ENCODE data around the gene CENPU.

DNA sequence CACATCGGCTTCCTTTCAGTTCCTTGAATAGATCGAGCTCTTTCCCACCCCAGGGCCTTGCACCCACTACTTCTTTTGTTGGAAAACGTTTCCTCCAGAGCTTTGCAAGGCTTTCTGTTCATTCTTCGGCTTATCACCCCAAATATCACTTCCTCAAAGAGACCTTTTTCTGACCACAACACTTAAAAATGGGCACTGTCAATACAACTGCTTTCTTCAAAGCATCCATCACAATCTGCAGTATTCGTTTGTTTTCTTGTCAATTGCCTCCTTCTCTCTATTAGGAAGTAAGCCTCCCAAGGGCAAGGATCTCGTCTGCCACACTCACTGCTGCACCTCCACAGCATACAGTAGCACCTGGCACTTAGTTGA, 17.7 kb upstream of the CENPU start:
- TF ChIP-seq EZH2 (IDR thresholded peaks at IDR 0.05; ENCODE audit: low read depth, low read length, severe bottlenecking) (no peak), RFX5 (IDR thresholded peaks at IDR 0.05; ENCODE audit: borderline replicate concordance, low read depth, low read length) (no peak), BRCA1 (IDR thresholded peaks at IDR 0.05; ENCODE audit: low read depth, low read length) (no peak), RXRA (IDR thresholded peaks at IDR 0.05; ENCODE audit: insufficient read depth, low read depth, low read length) (no peak), POLR2A (IDR thresholded peaks at IDR 0.05; ENCODE audit: control extremely low read depth in 1 of 2, low read depth in 2 of 2, low read length in 2 of 2) (no peak), CREB1 (IDR thresholded peaks at IDR 0.05) (no peak), BCL11A (IDR thresholded peaks at IDR 0.05; ENCODE audit: low read depth in 2 of 2, low read length in 2 of 2) (no peak)
- TF ChIP-seq, protein P1, sequence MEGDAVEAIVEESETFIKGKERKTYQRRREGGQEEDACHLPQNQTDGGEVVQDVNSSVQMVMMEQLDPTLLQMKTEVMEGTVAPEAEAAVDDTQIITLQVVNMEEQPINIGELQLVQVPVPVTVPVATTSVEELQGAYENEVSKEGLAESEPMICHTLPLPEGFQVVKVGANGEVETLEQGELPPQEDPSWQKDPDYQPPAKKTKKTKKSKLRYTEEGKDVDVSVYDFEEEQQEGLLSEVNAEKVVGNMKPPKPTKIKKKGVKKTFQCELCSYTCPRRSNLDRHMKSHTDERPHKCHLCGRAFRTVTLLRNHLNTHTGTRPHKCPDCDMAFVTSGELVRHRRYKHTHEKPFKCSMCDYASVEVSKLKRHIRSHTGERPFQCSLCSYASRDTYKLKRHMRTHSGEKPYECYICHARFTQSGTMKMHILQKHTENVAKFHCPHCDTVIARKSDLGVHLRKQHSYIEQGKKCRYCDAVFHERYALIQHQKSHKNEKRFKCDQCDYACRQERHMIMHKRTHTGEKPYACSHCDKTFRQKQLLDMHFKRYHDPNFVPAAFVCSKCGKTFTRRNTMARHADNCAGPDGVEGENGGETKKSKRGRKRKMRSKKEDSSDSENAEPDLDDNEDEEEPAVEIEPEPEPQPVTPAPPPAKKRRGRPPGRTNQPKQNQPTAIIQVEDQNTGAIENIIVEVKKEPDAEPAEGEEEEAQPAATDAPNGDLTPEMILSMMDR (IDR thresholded peaks at IDR 0.05; ENCODE audit: control extremely low read depth in 1 of 3, insufficient read depth in 1 of 3, low read depth in 1 of 3, low read length in 3 of 3), result no peak

Data from H1 (cell line).